ENCODE data around the gene GRID1. TPM values are rescaled to one million over a fixed set of nuclear protein-coding genes. Genes with fewer than 3 reads are reported as not detected.

The GRID1 gene
- total and polyA plus RNA-seq, 10 of the 15 experiments (the other 5 are each of a cell fraction or from before 2014, with no cell fraction given), result 0.04 to 0.62 (median 0.08) TPM; not detected in 5

- intact Hi-C loops (cut with micrococcal nuclease; ENCODE audit: unreplicated experiment) (no loop called here), in situ Hi-C loops (cut with MboI) (no loop called here)
- Histone ChIP-seq H3K36me3 (ENCODE audit: control insufficient read depth in 2 of 2, insufficient read depth in 2 of 2, low read length in 1 of 2) (no peaks in the 10 kb centered on the region), H3K27me3 (replicated peaks in 1 of 2; ENCODE audit: control insufficient read depth in 2 of 2, insufficient read depth in 2 of 2, low read length in 1 of 2) (no peaks in the 10 kb centered on the region; a peak in 1 of 4 replicates), H3K9ac (ENCODE audit: control insufficient read depth, insufficient read depth, low read length) (no peak overlapping the region), H3K27ac (ENCODE audit: control insufficient read depth, insufficient read depth) (no peak overlapping the region), H3K4me3 (no peak overlapping the region), H4K20me1 (ENCODE audit: control insufficient read depth, insufficient read depth) (no peaks in the 10 kb centered on the region), H2AFZ (ENCODE audit: control insufficient read depth, low read depth, low read length) (no peak overlapping the region), H3K79me2 (ENCODE audit: control insufficient read depth, insufficient read depth, low read length) (no peaks in the 10 kb centered on the region), H3K9me3 (replicated peaks; ENCODE audit: control insufficient read depth, insufficient read depth, low read length) (no peaks in the 10 kb centered on the region), H3K4me1 (ENCODE audit: control insufficient read depth, insufficient read depth, low read length) (no peaks in the 10 kb centered on the region), H3K4me2 (ENCODE audit: control insufficient read depth, insufficient read depth) (no peak overlapping the region)
- CTCF ChIA-PET, result no interaction called here
- no TSS peak for BruUV-seq (replicated peaks)
- POLR2A ChIA-PET, result no interaction called here
- SMC1A ChIA-PET (ENCODE audit: uncharacterized antibody, unreplicated experiment), result no interaction called here
- WGBS (ENCODE audit: insufficient coverage, insufficient replicate concordance, low lambda C conversion rate, missing lambda C conversion rate), result 54% methylated on average over 14 of the region's 14 CpGs
- TF ChIP-seq SPI1 (IDR thresholded peaks at IDR 0.05; ENCODE audit: borderline replicate concordance, insufficient read depth, low read depth, low read length) (no peak), RELA (IDR thresholded peaks at IDR 0.05; ENCODE audit: borderline replicate concordance, partially characterized antibody) (no peak), CBX3 (IDR thresholded peaks at IDR 0.05; ENCODE audit: borderline replicate concordance, low read depth) (no peak), RFX5 (IDR thresholded peaks at IDR 0.05; ENCODE audit: low read depth, low read length) (no peak)
- TF ChIP-seq, protein P1, sequence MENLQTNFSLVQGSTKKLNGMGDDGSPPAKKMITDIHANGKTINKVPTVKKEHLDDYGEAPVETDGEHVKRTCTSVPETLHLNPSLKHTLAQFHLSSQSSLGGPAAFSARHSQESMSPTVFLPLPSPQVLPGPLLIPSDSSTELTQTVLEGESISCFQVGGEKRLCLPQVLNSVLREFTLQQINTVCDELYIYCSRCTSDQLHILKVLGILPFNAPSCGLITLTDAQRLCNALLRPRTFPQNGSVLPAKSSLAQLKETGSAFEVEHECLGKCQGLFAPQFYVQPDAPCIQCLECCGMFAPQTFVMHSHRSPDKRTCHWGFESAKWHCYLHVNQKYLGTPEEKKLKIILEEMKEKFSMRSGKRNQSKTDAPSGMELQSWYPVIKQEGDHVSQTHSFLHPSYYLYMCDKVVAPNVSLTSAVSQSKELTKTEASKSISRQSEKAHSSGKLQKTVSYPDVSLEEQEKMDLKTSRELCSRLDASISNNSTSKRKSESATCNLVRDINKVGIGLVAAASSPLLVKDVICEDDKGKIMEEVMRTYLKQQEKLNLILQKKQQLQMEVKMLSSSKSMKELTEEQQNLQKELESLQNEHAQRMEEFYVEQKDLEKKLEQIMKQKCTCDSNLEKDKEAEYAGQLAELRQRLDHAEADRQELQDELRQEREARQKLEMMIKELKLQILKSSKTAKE (IDR thresholded peaks at IDR 0.05; ENCODE audit: low read depth, poor library complexity, severe bottlenecking), result no peak
- TF ChIP-seq, protein P2, sequence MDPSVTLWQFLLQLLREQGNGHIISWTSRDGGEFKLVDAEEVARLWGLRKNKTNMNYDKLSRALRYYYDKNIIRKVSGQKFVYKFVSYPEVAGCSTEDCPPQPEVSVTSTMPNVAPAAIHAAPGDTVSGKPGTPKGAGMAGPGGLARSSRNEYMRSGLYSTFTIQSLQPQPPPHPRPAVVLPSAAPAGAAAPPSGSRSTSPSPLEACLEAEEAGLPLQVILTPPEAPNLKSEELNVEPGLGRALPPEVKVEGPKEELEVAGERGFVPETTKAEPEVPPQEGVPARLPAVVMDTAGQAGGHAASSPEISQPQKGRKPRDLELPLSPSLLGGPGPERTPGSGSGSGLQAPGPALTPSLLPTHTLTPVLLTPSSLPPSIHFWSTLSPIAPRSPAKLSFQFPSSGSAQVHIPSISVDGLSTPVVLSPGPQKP (IDR thresholded peaks at IDR 0.05; ENCODE audit: low read depth, low read length), result no peak
- TF ChIP-seq, protein P3, sequence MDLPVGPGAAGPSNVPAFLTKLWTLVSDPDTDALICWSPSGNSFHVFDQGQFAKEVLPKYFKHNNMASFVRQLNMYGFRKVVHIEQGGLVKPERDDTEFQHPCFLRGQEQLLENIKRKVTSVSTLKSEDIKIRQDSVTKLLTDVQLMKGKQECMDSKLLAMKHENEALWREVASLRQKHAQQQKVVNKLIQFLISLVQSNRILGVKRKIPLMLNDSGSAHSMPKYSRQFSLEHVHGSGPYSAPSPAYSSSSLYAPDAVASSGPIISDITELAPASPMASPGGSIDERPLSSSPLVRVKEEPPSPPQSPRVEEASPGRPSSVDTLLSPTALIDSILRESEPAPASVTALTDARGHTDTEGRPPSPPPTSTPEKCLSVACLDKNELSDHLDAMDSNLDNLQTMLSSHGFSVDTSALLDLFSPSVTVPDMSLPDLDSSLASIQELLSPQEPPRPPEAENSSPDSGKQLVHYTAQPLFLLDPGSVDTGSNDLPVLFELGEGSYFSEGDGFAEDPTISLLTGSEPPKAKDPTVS (IDR thresholded peaks at IDR 0.05; ENCODE audit: low read depth, low read length), result no peak
- RAD21 ChIA-PET (ENCODE audit: unreplicated experiment), result no interaction called here
- no peak for DNase-seq (ENCODE audit: low read depth, low spot score)
- no peak for FAIRE-seq
- ATAC-seq, result no peak
Measured at GRCh38 chr10:86295351-86295750, 71.2 kb downstream of the GRID1 start.
